KMS-11 (cell line): Measurements from ENCODE around the gene PLXNA4.

Experiments used
- H2AFZ ChIP-seq: fragments of 200-600 bp; sonication (generic); 2 replicates; pipeline ENCODE4 v1.6.1; 2016; ENCODE audit warnings: antibody characterized with exemption, mixed run types, low read depth
- H3K27ac ChIP-seq: fragments of 200-600 bp; sonication (generic); 2 replicates; pipeline ENCODE4 v1.6.1; 2016; ENCODE audit warnings: mild to moderate bottlenecking, mixed run types
- H3K27me3 ChIP-seq: fragments of 200-600 bp; sonication (generic); 2 replicates; pipeline ENCODE4 v1.6.1; 2017; ENCODE audit warnings: mild to moderate bottlenecking, low read depth, mixed run types, moderate library complexity; ENCODE audit not compliant: insufficient read depth
- H3K36me3 ChIP-seq: fragments of 200-600 bp; sonication (generic); 2 replicates; pipeline ENCODE4 v1.6.1; 2017; ENCODE audit warnings: mild to moderate bottlenecking, mixed run types; ENCODE audit not compliant: insufficient read depth
- H3K4me1 ChIP-seq: fragments of 200-600 bp; sonication (generic); 2 replicates; pipeline ENCODE4 v1.6.1; 2016; ENCODE audit warnings: mild to moderate bottlenecking, low read depth, mixed run types; ENCODE audit not compliant: poor library complexity, severe bottlenecking
- H3K4me2 ChIP-seq: fragments of 200-600 bp; sonication (generic); 2 replicates; pipeline ENCODE4 v1.7.0; 2016; ENCODE audit warnings: mild to moderate bottlenecking, mixed run types
- H3K4me3 ChIP-seq: fragments of 200-600 bp; sonication (generic); IDR thresholded peaks from 2 replicates; pipeline ENCODE4 v1.6.1; 2017; ENCODE audit warnings: low read depth, low read length, mixed read lengths; ENCODE audit not compliant: insufficient read depth
- H3K79me2 ChIP-seq: fragments of 200-600 bp; sonication (generic); 2 replicates; pipeline ENCODE4 v1.6.1; 2016; ENCODE audit warnings: low read depth, mixed run types; ENCODE audit not compliant: insufficient read depth
- H3K9ac ChIP-seq: fragments of 200-600 bp; sonication (generic); 2 replicates; pipeline ENCODE4 v1.6.1; 2016; ENCODE audit warnings: mild to moderate bottlenecking, mixed run types
- H4K20me1 ChIP-seq: fragments of 200-600 bp; sonication (generic); 2 replicates; pipeline ENCODE4 v1.6.1; 2016; ENCODE audit warnings: mild to moderate bottlenecking, mixed run types; ENCODE audit not compliant: insufficient read depth
- CTCF ChIP-seq: fragments of 200-600 bp; sonication (generic); conservative IDR thresholded peaks from 2 replicates; pipeline ENCODE4 v1.6.1; 2017; ENCODE audit warnings: low read depth, mild to moderate bottlenecking, antibody characterized with exemption, low read length, moderate library complexity, mixed read lengths

Gene PLXNA4

GRCh38 chr7:132211971-132212370, 364.3 kb downstream of the PLXNA4 start:
- Histone ChIP-seq H3K27ac (no peak overlapping the region), H3K4me2 (no peak overlapping the region), H3K4me1 (no peaks in the 10 kb centered on the region), H2AFZ (no peak overlapping the region), H3K9ac (no peak overlapping the region), H4K20me1 (no peaks in the 10 kb centered on the region), H3K79me2 (no peaks in the 10 kb centered on the region), H3K36me3 (no peaks in the 10 kb centered on the region), H3K4me3 (no peak overlapping the region), H3K27me3 (no peaks in the 10 kb centered on the region)
- no peak for TF ChIP-seq CTCF

- Histone ChIP-seq H2AFZ (no peak overlapping the region), H3K79me2 (no peaks in the 10 kb centered on the region), H3K4me3 (no peak overlapping the region)
Observed at GRCh38 chr7:132210821-132211220, 365.4 kb downstream of the PLXNA4 start.

GRCh38 chr7:132207782-132208181, 368.5 kb downstream of the PLXNA4 start:
- no peaks in the 10 kb centered on the region for H4K20me1 ChIP-seq

More at GRCh38 chr7:132210821-132211220, 365.4 kb downstream of the PLXNA4 start:
- no peak overlapping the region for H3K27ac ChIP-seq
- H3K4me2 ChIP-seq = no peak overlapping the region
- TF ChIP-seq CTCF = no peak
- H3K4me1 ChIP-seq = no peaks in the 10 kb centered on the region
- no peaks in the 10 kb centered on the region for H3K27me3 ChIP-seq
- no peaks in the 10 kb centered on the region for H3K36me3 ChIP-seq
- H3K9ac ChIP-seq = no peak overlapping the region
- no peaks in the 10 kb centered on the region for H4K20me1 ChIP-seq

GRCh38 chr7:132207211-132207610, 369.1 kb downstream of the PLXNA4 start:
- no peaks in the 10 kb centered on the region for H3K27me3 ChIP-seq
- no peaks in the 10 kb centered on the region for H3K36me3 ChIP-seq
- no peaks in the 10 kb centered on the region for H3K79me2 ChIP-seq
- no peaks in the 10 kb centered on the region for H4K20me1 ChIP-seq
- no peaks in the 10 kb centered on the region for H3K4me1 ChIP-seq
- H3K9ac ChIP-seq = no peak overlapping the region
- H2AFZ ChIP-seq = no peak overlapping the region
- no peak overlapping the region for H3K4me2 ChIP-seq
- H3K4me3 ChIP-seq = no peak overlapping the region
- no peak overlapping the region for H3K27ac ChIP-seq
- no peak for TF ChIP-seq CTCF

More at GRCh38 chr7:132207782-132208181, 368.5 kb downstream of the PLXNA4 start:
- no peak for TF ChIP-seq CTCF
- Histone ChIP-seq H3K79me2 (no peaks in the 10 kb centered on the region), H3K36me3 (no peaks in the 10 kb centered on the region), H3K4me2 (no peak overlapping the region), H3K4me1 (no peaks in the 10 kb centered on the region), H2AFZ (no peak overlapping the region), H3K27ac (no peak overlapping the region), H3K27me3 (no peaks in the 10 kb centered on the region), H3K4me3 (no peak overlapping the region), H3K9ac (no peak overlapping the region)
